GM21576 (cell line): ENCODE data around the gene FHOD3.

Experiments used
- ATAC-seq: cut with Tn5 transposase; IDR thresholded peaks from one replicate; pipeline ENCODE4 v1.9.1; 2021; ENCODE audit warnings: mild to moderate bottlenecking, moderate library complexity; ENCODE audit not compliant: unreplicated experiment

The FHOD3 gene

GRCh38 chr18:36295880-36296301 is 1.6 kb upstream of the FHOD3 start:
- no peak for ATAC-seq

GRCh38 chr18:36296650-36297416 is 680 bp upstream of the FHOD3 start:
- ATAC-seq: no peak

- ATAC-seq: no peak
These were observed 721 bp downstream of the FHOD3 start for GRCh38 chr18:36298126-36298741.

DNA sequence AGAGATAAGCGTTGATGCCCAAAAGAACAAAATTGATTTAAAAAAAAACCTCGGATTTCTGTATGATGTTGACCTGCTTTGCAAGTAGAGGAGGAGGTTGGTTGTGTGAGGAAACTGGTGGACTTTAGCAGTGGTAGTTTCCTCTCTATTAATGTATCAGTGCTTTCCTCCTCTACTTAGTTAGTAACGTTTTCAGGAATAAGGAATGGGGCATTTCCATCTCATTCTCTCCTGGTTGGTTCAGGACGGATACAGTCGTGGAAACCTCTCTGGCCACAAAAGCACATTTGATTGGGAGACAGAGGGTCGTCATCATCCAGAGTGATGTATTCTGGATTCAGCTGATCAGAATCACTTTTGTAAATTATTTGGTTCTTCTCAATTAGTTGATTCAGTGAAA is 1.5 kb downstream of the FHOD3 start:
- no peak for ATAC-seq

- no peak for ATAC-seq
These were observed 2.7 kb downstream of the FHOD3 start for GRCh38 chr18:36300211-36300610.

- ATAC-seq: no peak
These were observed 4.4 kb downstream of the FHOD3 start for GRCh38 chr18:36301884-36302283.

- ATAC-seq: no peak
These were observed 5.2 kb downstream of the FHOD3 start for GRCh38 chr18:36302676-36303075.

GRCh38 chr18:36303211-36303844 is 5.8 kb downstream of the FHOD3 start:
- ATAC-seq: no peak

- no peak for ATAC-seq
These were observed 7.2 kb downstream of the FHOD3 start for GRCh38 chr18:36304723-36305122.

GRCh38 chr18:36305375-36305774 is 7.9 kb downstream of the FHOD3 start:
- no peak for ATAC-seq

DNA sequence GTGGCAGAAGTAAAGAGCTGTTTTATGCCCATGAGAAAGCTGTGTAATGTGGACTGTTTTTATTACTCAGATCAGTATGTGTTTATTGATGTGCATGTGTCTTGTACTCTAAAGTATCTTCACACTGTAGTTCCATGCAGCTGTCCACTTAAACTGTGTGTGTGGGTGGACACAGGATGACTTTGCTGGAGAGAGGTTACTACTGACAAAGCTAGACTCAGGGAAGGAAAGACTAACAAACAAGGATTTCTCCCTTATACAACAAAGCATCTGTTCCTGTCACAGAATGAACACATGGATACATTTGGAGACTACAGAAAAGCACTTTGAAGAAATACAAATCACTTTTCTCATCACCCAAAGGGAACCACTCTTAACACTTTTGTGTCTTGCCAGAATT is 10.0 kb downstream of the FHOD3 start:
- no peak for ATAC-seq

GRCh38 chr18:36308711-36309435 is 11.4 kb downstream of the FHOD3 start:
- ATAC-seq: no peak

GRCh38 chr18:36309436-36310391 is 12.2 kb downstream of the FHOD3 start:
- no peak for ATAC-seq

- ATAC-seq: no peak
These were observed 13.6 kb downstream of the FHOD3 start for GRCh38 chr18:36311026-36311570.

- ATAC-seq: no peak
These were observed 15.4 kb downstream of the FHOD3 start for GRCh38 chr18:36312806-36313395.

GRCh38 chr18:36314098-36314497 is 16.6 kb downstream of the FHOD3 start:
- no peak for ATAC-seq

- no peak for ATAC-seq
These were observed 17.2 kb downstream of the FHOD3 start for GRCh38 chr18:36314754-36315153.

GRCh38 chr18:36315736-36316135 is 18.2 kb downstream of the FHOD3 start:
- no peak for ATAC-seq

DNA sequence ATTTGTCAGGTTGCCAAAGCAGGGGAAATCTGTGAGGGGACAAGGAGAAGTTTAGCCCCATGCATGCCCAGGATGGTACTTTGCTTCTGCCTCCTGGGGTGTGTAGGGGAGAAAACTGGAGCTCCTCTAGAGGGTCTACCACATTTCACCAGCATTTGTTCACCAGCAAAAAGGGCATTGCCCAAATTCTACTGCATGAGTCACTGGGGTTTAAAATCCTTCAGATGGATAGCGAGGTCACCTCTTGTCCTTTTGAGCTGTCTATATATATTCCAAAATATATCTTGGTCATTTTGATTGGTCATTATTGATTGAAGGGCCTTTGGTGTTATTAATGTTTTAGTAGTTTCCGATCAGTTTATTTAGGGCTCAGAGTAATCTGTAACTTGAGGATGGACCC is 18.7 kb downstream of the FHOD3 start:
- no peak for ATAC-seq
